ENCODE results near the gene RBBP7.

RBBP7 gene

GRCh38 chrX:16853537-16853936 lies 16.6 kb downstream of the RBBP7 start:
- no peak for TF ChIP-seq EZH2phosphoT487 (IDR thresholded peaks at IDR 0.05; ENCODE audit: low read depth)
- no peak for TF ChIP-seq CTCF (IDR thresholded peaks at IDR 0.05; ENCODE audit: low read depth, low read length)
- peaks cover 63% of the 10 kb centered on the region for H3K36me3 ChIP-seq (replicated peaks; ENCODE audit: low read depth, low read length)
- H3K27ac ChIP-seq (ENCODE audit: low read length) = no peak overlapping the region
- H3K4me3 ChIP-seq (ENCODE audit: low read length) = no peak overlapping the region
- H3K27me3 ChIP-seq (ENCODE audit: low read depth, low read length) = no peaks in the 10 kb centered on the region
- no peak overlapping the region for H2AFZ ChIP-seq (ENCODE audit: low read depth, low read length)
- no peak overlapping the region for H3K4me2 ChIP-seq (ENCODE audit: low read length)
- peaks cover 9% of the 10 kb centered on the region for H3K4me1 ChIP-seq (ENCODE audit: low read length)
- H3K9me3 ChIP-seq (ENCODE audit: insufficient read depth, low read length) = no peaks in the 10 kb centered on the region
- peaks cover 23% of the 10 kb centered on the region for H4K20me1 ChIP-seq (ENCODE audit: insufficient read depth, low read length)
- no peak overlapping the region for H3K9ac ChIP-seq (ENCODE audit: low read length)
- H3K79me2 ChIP-seq (ENCODE audit: low read length) = peaks cover 68% of the 10 kb centered on the region

DNA sequence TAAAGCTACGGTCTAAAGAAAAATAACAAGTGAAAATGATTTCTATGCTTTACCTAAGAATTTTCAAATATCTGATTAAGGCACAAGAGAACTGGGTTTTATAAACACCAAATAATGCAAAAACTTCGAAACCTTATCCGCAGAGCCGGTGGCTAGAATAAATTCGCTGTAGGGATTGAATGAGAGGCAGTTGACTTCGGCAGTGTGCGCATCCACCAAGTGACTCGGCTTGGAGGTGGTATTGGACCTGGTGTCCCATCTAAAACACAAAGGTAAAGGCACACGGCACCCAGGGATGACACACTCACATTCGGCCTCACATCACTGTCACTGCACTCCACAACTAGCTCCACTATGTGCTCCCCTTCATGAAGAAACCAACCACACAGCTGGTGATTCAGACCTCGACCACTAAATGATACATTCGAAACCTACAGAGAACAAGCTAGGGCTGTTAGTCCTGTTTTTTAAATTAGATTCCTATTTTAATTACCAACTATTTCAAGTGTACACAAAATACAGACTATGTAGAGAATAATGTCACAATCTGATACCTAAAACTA lies 17.5 kb downstream of the RBBP7 start:
- no peak overlapping the region for H3K4me3 ChIP-seq (ENCODE audit: low read length)
- no peak overlapping the region for H3K27ac ChIP-seq (ENCODE audit: low read length)
- peaks cover 64% of the 10 kb centered on the region for H3K79me2 ChIP-seq (ENCODE audit: low read length)
- H3K27me3 ChIP-seq (ENCODE audit: low read depth, low read length) = no peaks in the 10 kb centered on the region
- TF ChIP-seq EZH2phosphoT487 (IDR thresholded peaks at IDR 0.05; ENCODE audit: low read depth) (no peak), CTCF (IDR thresholded peaks at IDR 0.05; ENCODE audit: low read depth, low read length) (no peak)
- H3K36me3 ChIP-seq (replicated peaks; ENCODE audit: low read depth, low read length) = peaks cover 62% of the 10 kb centered on the region
- peaks cover 9% of the 10 kb centered on the region for H3K4me1 ChIP-seq (ENCODE audit: low read length)
- H3K9me3 ChIP-seq (ENCODE audit: insufficient read depth, low read length) = no peaks in the 10 kb centered on the region
- H2AFZ ChIP-seq (ENCODE audit: low read depth, low read length) = no peak overlapping the region
- H3K9ac ChIP-seq (ENCODE audit: low read length) = no peak overlapping the region
- no peak overlapping the region for H3K4me2 ChIP-seq (ENCODE audit: low read length)
- H4K20me1 ChIP-seq (ENCODE audit: insufficient read depth, low read length) = peaks cover 18% of the 10 kb centered on the region

DNA sequence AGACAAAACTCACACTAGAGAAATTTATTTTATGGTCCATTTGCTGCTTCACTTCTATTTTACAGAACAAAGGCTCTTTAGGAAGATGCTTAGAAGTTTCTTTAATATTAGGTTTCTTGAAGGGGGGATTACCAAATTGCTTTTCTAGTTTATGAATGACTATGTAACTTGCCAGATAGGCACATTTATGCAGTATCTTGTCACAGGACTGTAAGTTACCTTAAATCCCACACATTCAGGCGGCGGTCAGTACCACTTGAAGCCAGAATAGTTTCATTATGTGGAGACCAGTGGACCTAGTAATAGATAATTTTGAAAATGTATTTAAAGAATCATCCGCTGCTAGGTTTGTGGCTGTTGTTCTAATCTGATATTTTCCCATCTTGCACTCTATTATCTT lies 18.3 kb downstream of the RBBP7 start:
- H3K27ac ChIP-seq (ENCODE audit: low read length) = no peak overlapping the region
- peaks cover 55% of the 10 kb centered on the region for H3K79me2 ChIP-seq (ENCODE audit: low read length)
- H3K9ac ChIP-seq (ENCODE audit: low read length) = no peak overlapping the region
- H3K27me3 ChIP-seq (ENCODE audit: low read depth, low read length) = no peaks in the 10 kb centered on the region
- no peak overlapping the region for H3K4me2 ChIP-seq (ENCODE audit: low read length)
- H3K4me3 ChIP-seq (ENCODE audit: low read length) = no peak overlapping the region
- H2AFZ ChIP-seq (ENCODE audit: low read depth, low read length) = no peak overlapping the region
- peaks cover 15% of the 10 kb centered on the region for H4K20me1 ChIP-seq (ENCODE audit: insufficient read depth, low read length)
- peaks cover 54% of the 10 kb centered on the region for H3K36me3 ChIP-seq (replicated peaks; ENCODE audit: low read depth, low read length)
- TF ChIP-seq EZH2phosphoT487 (IDR thresholded peaks at IDR 0.05; ENCODE audit: low read depth) = no peak
- no peak for TF ChIP-seq CTCF (IDR thresholded peaks at IDR 0.05; ENCODE audit: low read depth, low read length)
- peaks cover 9% of the 10 kb centered on the region for H3K4me1 ChIP-seq (ENCODE audit: low read length)
- no peaks in the 10 kb centered on the region for H3K9me3 ChIP-seq (ENCODE audit: insufficient read depth, low read length)

DNA sequence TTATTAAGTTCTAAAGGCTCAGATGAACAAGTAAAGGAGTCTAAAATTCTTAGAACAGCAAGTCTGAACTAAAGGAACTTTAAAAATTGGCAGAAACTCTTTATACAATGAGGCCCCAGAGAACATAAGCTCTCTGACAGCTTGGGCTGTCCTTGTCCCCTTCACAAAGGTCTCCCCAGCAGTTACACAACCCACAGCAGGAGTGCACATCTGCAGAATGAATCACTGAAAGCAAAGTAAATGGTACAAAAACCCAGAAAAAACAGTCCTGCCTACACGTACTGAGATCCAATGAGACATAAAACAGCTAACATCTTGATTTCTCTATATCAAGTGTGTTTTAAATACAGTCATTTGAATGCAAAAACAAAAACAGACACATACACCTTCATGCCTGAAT lies 18.7 kb downstream of the RBBP7 start:
- no peak overlapping the region for H3K9ac ChIP-seq (ENCODE audit: low read length)
- H3K36me3 ChIP-seq (replicated peaks; ENCODE audit: low read depth, low read length) = peaks cover 52% of the 10 kb centered on the region
- H3K79me2 ChIP-seq (ENCODE audit: low read length) = peaks cover 51% of the 10 kb centered on the region
- peaks cover 6% of the 10 kb centered on the region for H3K4me1 ChIP-seq (ENCODE audit: low read length)
- H3K4me3 ChIP-seq (ENCODE audit: low read length) = no peak overlapping the region
- no peak overlapping the region for H3K4me2 ChIP-seq (ENCODE audit: low read length)
- H3K9me3 ChIP-seq (ENCODE audit: insufficient read depth, low read length) = no peaks in the 10 kb centered on the region
- no peak overlapping the region for H3K27ac ChIP-seq (ENCODE audit: low read length)
- H4K20me1 ChIP-seq (ENCODE audit: insufficient read depth, low read length) = peaks cover 11% of the 10 kb centered on the region
- no peak overlapping the region for H2AFZ ChIP-seq (ENCODE audit: low read depth, low read length)
- TF ChIP-seq CTCF (IDR thresholded peaks at IDR 0.05; ENCODE audit: low read depth, low read length) (no peak), EZH2phosphoT487 (IDR thresholded peaks at IDR 0.05; ENCODE audit: low read depth) (no peak)
- H3K27me3 ChIP-seq (ENCODE audit: low read depth, low read length) = no peaks in the 10 kb centered on the region
